ENCODE results near the gene HES5.

Gene HES5

GRCh38 chr1:2499986-2500596, 30.0 kb downstream of the HES5 start:
- DNase-seq, result no peak

- DNase-seq, result no peak
These were observed 30.8 kb downstream of the HES5 start for GRCh38 chr1:2499260-2499659.

GRCh38 chr1:2498648-2499047, 31.4 kb downstream of the HES5 start:
- DNase-seq, result no peak

DNA sequence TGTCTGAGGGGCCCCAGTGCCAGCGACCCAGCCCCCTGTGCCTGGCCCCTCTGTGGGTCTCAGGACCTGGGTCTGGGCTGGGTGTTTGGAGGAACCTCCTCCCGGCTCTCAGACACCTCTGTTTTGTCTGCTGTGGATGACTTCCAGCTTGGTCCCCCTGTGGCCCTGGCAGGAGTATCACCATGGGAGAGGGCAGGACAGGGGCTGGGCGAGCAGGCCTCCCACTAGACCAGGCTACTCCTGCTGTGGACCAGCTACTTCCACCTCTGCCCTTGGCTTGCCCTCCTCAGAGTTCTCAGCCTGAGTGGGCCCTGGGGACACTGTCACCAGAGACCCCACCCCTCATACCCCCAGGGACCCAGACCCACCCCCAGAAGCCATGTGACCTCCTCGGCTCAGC, 32.2 kb downstream of the HES5 start:
- no peak for DNase-seq

DNA sequence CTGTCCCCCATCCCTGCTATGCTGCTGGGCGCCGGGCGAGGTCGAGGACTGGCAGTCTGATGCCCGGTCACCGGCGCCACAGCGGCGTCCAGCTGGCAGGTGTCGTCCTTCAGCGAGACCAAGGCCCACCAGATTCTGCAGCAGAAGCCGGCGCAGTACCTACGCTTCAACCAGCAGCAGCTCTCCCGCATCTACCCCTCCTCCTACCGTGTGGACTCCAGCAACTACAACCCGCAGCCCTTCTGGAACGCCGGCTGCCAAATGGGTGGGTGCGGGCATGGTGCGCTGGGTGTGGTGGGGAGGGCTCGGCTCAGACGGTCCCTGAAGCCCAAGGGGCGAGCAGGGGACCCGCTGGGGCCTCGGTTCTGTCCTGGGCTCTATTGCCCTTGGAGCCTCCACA, 33.3 kb downstream of the HES5 start:
- DNase-seq, result no peak

- DNase-seq, result no peak
These were observed 33.9 kb downstream of the HES5 start for GRCh38 chr1:2496087-2496622.

GRCh38 chr1:2495546-2495945, 34.5 kb downstream of the HES5 start:
- DNase-seq, result no peak

DNA sequence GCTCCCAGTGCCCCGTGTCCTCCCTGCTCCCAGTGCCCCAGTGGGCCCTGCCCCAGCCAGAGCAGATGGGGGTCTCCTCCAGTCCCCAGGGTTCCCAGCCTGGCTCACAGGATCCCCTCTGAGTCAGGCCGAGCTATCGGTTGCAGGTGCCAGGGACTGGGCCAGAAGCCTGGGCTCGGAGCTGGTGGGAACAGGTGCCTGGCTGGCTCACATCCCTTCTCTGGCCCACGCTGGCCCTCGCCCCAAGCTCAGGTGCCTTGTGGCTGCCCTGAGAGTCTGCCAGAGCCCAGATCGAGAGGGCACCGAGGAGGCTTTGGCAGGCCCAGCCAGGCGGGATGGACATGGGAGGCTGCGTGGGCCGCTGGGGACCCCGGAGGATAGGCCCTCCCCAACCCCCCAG, 35.0 kb downstream of the HES5 start:
- no peak for DNase-seq

DNA sequence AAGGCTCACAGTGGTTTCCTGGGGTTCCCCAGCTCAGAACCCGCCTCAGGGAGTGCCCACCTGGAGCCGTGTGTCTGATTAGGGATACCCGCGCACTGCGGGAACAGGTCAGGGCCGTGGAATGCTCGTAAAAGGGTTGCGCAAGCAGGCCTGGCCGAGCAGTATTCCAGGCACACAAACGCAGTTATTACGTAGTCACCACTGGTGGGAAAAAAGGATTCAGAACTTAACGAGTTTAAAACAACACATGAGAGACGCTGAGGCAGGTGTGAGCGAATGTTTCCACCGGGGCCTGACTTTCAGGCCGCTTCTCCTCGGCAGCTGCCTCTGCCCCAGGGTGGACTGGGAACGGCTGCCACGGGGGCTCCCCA, 35.8 kb downstream of the HES5 start:
- no peak for DNase-seq

DNA sequence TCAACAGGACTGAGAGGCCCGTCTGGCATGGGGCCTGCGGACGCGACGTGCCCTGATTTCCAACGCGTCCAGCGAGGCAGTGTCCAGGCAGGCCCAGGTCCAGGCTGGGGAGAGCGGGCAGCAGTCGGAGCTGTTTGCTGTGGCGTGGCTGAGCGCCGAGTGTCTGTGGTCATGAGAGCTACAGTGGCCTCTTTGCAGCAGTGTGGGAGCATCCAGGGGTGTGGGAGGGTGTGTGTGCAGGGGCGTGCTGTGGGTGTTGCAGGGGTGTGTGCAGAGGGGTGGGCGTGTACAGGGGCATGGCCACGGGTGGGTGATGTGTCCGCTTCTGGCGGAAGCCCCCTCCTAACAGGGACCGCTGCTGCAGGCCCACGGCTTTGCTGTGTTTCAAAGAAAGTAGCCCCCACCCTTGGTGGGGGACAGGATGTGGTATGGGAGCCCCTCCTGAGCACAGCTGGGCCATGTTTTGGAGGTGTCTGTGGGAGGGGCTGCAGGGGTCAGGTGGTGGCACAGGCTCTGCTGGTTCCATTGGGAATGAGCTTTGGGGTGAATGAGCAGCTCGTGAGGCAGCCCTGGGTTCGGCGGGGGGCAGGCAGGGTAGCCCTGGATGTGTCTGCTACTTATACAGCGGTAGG, 36.3 kb downstream of the HES5 start:
- no peak for DNase-seq

DNA sequence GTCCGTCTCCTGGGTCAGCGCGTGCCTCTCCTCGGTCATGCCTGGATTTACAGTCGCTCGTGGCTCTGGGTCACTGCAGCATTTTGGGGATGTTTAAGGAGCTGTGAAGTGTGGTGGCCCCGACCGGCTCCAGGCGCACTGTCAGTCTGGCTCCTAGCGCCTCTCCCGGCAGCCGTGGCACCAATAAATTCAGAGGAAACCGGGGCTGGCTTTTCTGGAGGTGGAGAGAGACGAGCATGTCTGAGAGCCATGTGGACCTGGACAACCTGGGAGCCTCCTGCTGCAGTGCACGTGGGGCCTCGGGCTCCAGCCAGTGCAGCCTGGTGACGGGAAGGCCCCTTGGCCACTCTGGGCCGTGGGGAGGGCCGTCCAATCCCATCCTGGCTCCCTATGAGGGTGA, 36.8 kb downstream of the HES5 start:
- no peak for DNase-seq

- no peak for DNase-seq
These were observed 38.0 kb downstream of the HES5 start for GRCh38 chr1:2492091-2492490.

DNA sequence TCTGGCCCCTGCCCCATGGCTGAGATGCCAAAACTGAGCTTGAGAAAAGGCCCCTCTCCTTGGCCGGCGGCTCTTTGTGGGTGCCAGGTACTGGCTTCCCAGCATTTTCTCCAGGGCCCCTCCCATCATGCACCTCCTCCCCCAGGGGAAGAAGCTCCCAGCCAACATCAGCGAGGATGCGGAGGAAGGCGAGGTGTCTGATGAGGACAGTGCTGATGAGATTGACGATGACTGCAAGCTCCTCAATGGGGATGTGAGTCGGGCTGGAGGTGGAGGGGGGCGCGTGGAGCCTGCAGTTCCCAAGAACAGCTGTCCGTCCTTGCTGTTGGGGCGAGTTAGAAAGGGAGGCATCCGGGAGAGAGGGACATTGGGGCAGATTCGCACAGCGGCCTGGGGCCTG, 40.4 kb downstream of the HES5 start:
- DNase-seq, result no peak

GRCh38 chr1:2488688-2489087, 41.4 kb downstream of the HES5 start:
- no peak for DNase-seq

DNA sequence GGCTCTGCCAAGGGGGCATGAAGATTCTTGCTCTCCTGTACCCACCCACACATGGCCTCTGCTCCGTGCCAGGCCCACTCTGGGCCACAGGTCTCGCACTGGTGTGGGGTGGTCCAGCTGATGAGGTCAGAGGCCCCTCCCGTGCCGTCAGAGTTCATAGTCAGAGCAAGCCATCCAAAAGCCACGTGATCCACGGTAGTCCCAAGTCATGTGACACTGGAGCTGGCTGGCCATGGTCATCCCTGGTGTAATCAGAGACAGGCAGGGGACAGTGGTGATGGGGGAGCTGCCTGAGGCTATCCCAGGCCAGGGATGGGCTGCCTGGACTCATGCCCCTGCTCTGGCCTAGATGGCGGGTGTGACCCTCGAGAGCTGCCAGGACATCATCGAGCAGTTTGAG, 43.5 kb downstream of the HES5 start:
- no peak for DNase-seq

- no peak for DNase-seq
These were observed 44.0 kb downstream of the HES5 start for GRCh38 chr1:2486041-2486440.

DNA sequence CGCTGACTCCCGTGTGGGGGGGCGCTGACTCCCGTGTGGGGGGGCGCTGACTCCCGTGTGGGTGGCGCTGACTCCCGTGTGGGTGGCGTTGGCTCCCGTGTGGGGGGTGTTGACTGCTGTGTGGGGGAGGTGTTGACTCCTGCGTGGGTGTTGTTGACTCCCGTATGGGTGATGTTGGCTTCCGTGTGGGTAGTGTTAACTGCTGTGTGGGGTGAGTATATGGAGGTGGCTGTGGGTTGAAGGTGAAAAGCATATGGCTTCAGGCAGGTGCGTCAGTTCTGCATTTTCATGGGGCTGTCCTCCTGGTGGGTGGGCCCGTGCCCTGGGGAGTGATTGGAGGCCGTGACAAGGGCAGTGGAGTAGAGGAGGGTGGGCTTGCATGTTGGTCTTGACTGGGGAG, 46.1 kb downstream of the HES5 start:
- no peak for DNase-seq

GRCh38 chr1:2483026-2483425, 47.0 kb downstream of the HES5 start:
- DNase-seq, result no peak

- DNase-seq, result no peak
These were observed 47.5 kb downstream of the HES5 start for GRCh38 chr1:2482588-2482987.

DNA sequence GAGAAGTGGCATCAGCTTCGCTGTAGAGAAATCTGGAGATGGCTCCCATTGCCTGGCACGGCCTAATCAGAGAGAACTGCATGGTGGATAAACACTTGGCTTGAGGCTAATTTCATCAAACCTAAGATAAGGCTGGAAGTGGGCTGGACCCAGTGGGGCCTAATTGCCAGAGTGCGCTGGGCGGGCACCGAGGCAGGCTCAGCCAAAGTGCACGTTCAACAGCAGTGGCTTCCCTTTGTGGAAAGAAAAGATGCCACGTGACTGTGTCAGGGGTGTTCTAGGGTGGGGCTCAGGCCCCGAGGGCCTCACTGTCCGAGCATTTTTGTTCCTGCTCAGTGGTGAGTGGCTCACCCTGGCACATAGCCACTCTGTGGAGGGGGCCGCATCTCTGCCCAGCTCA, 48.2 kb downstream of the HES5 start:
- DNase-seq, result no peak

GRCh38 chr1:2480986-2481364, 49.1 kb downstream of the HES5 start:
- no peak for DNase-seq

DNA sequence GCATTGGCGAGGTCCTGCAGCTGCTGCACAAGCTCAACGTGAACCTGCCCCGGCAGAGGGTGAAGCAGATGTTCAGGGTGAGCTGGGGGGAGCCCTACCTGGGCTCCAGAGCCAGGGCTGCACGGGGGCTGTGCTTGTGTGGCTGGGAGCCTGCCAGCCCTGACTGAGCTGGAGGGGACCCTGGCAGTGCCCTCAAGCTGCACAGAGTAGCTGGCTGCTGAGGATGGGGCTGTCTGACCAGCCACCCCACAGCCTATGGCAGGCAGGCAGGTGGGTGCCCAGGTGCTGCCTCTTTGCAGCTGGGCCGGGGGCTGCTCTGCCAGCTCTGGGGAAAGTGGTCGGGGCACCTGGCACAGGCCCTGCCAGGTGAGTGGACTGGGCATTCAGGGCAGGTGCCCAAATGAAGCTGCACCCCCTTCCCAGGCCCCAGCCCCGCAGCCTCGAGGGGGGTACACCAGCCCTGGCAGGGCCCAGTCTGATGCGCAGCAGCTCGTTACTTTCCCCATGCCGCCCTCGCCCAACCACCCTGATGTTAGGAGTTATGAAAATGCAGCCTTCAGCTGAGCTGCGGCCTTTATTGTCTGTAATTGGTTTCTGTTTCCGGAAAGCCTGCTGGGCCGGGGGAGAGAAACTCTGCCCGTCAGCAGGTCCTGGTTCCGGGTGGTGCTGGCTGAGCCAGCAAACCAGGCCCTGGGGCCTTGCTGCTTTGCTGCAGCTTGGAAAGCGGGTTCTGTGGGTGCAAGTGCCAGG, 49.7 kb downstream of the HES5 start:
- DNase-seq, result no peak

- DNase-seq, result no peak
These were observed 50.4 kb downstream of the HES5 start for GRCh38 chr1:2479618-2480017.

- DNase-seq, result no peak
These were observed 50.9 kb downstream of the HES5 start for GRCh38 chr1:2479186-2479585.
